Gastrocnemius medialis (tissue), 4 donors: ENCODE measurements around the gene C15orf62. TPM values are rescaled to one million over a fixed set of nuclear protein-coding genes. Genes with fewer than 3 reads are reported as not detected.

Experiments used
- ATAC-seq, 2 donors: fragments of 150-250 bp; one replicate each; pipeline ENCODE4 v1.9.1; 2016
- DNase-seq, 2 donors: peaks; one replicate each; pipeline ENCODE4 v3.0.0-alpha.2; 2019
- H3K27ac ChIP-seq, 4 donors: fragments of 200-600 bp; sonication (generic); 1 replicate in 1 of 4; 2 replicates in 3 of 4; pipeline ENCODE4 v1.5.1; 2016 to 2018; ENCODE audit warnings: mild to moderate bottlenecking in 2 of 4, moderate library complexity in 1 of 4
- H3K27me3 ChIP-seq, 3 donors: fragments of 200-600 bp; sonication (generic) in 2 of 3; 1 replicate in 1 of 3; 2 replicates in 2 of 3; pipeline versions ENCODE4 v1.5.1 to v1.6.0; 2016 to 2019; ENCODE audit warnings: mild to moderate bottlenecking in 1 of 3, moderate library complexity in 1 of 3
- H3K36me3 ChIP-seq, 2 donors: fragments of 200-600 bp; sonication (generic) in 1 of 2; one replicate each; pipeline ENCODE4 v1.5.1; 2017 to 2018
- H3K4me1 ChIP-seq, 2 donors: fragments of 200-600 bp; sonication (generic) in 1 of 2; one replicate each; pipeline ENCODE4 v1.5.1; 2016 to 2017; ENCODE audit warnings: mild to moderate bottlenecking in 2 of 2
- H3K4me3 ChIP-seq, 4 donors: fragments of 200-600 bp; sonication (generic) in 3 of 4; 1 replicate in 1 of 4; 2 replicates in 3 of 4; pipeline ENCODE4 v1.5.1; 2016 to 2019; ENCODE audit warnings: mild to moderate bottlenecking in 2 of 4
- H3K9me3 ChIP-seq, 3 donors: fragments of 200-600 bp; sonication (generic) in 2 of 3; 1 replicate in 1 of 3; 2 replicates in 2 of 3; pipeline ENCODE4 v1.5.1; 2016 to 2019
- CTCF ChIP-seq, 5 experiments: fragments of 450-650 bp in 3 of 5; fragments of 200-600 bp in 2 of 5; sonication (generic) in 2 of 5; IDR thresholded peaks in 4 of 5; conservative IDR thresholded peaks in 1 of 5; 1 replicate in 4 of 5; 2 replicates in 1 of 5; pipeline ENCODE4 v1.5.1; 2016 to 2019; ENCODE audit warnings: antibody characterized with exemption in 5 of 5, mild to moderate bottlenecking in 3 of 5, moderate library complexity in 3 of 5
- POLR2A ChIP-seq, 2 donors: fragments of 450-650 bp; IDR thresholded peaks; one replicate each; pipeline ENCODE4 v1.6.1; 2017; ENCODE audit warnings: antibody characterized with exemption in 2 of 2, mild to moderate bottlenecking in 2 of 2, moderate library complexity in 2 of 2
- in situ Hi-C, 4 donors: fragments of 200-750 bp; cut with MboI; loops; one replicate each; pipeline versions ENCODE4 v1.15.0 to v1.8.0; 2017; ENCODE audit warnings: low sequenced_read_pairs in 4 of 4
- intact Hi-C: fragments of 100-400 bp; cut with DNase I; formaldehyde crosslinking; loops from one replicate; pipeline ENCODE4 v1.15.1; 2023; ENCODE audit warnings: low total_unique reads
- total RNA-seq, 4 donors: library from RNA; depleted of rRNA; stranded (reverse); fragments of >200 nt; gene quantifications; one replicate each; pipeline versions ENCODE4 v1.1.0 to v1.2.3, GENCODE V29; 2016

Gene C15orf62
- total RNA-seq, 4 donors from 2014 or later = 0.09 to 0.49 TPM; not detected in 2

- H3K36me3 ChIP-seq = no peaks in the 10 kb centered on the region
- intact Hi-C loops (no loop called here), in situ Hi-C loops (loop anchor here in 1 of 4 donors (25.0 kb wide), 1 partner anchor 103 kb away; the partner anchor contains the start of gene RAD51)
- H3K4me3 ChIP-seq = no peak overlapping the region
- peak in 1 of 2 donors; percentile 14 for ATAC-seq
- TF ChIP-seq POLR2A (IDR thresholded peaks at IDR 0.05) (no peak), CTCF (IDR thresholded peaks at IDR 0.05 in 4 of 5, conservative IDR thresholded peaks at IDR 0.05 in 1 of 5) (no peak)
- peak in 1 of 2 donors; percentile 49 for DNase-seq
- H3K27ac ChIP-seq = peak overlapping the region; percentile 50 to 81 (median 67)
- no peaks in the 10 kb centered on the region for H3K27me3 ChIP-seq
- no peaks in the 10 kb centered on the region for H3K9me3 ChIP-seq
- peaks cover 10 to 27% of the 10 kb centered on the region in 2 donors for H3K4me1 ChIP-seq
Measured at GRCh38 chr15:40789999-40790398, 20.2 kb downstream of the C15orf62 start.

GRCh38 chr15:40790718-40791117, 20.9 kb downstream of the C15orf62 start:
- in situ Hi-C loops (loop anchor here in 1 of 4 donors (25.0 kb wide), 1 partner anchor 103 kb away; the partner anchor contains the start of gene RAD51), intact Hi-C loops (no loop called here)
- Histone ChIP-seq H3K9me3 (no peaks in the 10 kb centered on the region), H3K27me3 (no peaks in the 10 kb centered on the region), H3K4me1 (peaks cover 10 to 27% of the 10 kb centered on the region in 2 donors), H3K4me3 (no peak overlapping the region), H3K36me3 (no peaks in the 10 kb centered on the region), H3K27ac (peak overlapping the region; percentile 32 to 81 (median 66))
- TF ChIP-seq POLR2A (IDR thresholded peaks at IDR 0.05) (no peak), CTCF (IDR thresholded peaks at IDR 0.05 in 4 of 5, conservative IDR thresholded peaks at IDR 0.05 in 1 of 5) (no peak)
- ATAC-seq (no peak), DNase-seq (no peak)

- Histone ChIP-seq H3K4me1 (peaks cover 10 to 30% of the 10 kb centered on the region in 2 donors), H3K9me3 (no peaks in the 10 kb centered on the region)
- intact Hi-C loops = no loop called here
Measured at GRCh38 chr15:40792394-40792793, 22.6 kb downstream of the C15orf62 start.

GRCh38 chr15:40793216-40793989, 23.6 kb downstream of the C15orf62 start:
- in situ Hi-C loops = loop anchor here in 1 of 4 donors (25.0 kb wide), 1 partner anchor 106 kb away; the partner anchor contains the start of gene RAD51
- no peak overlapping the region for H3K4me3 ChIP-seq
- TF ChIP-seq CTCF (IDR thresholded peaks at IDR 0.05 in 4 of 5, conservative IDR thresholded peaks at IDR 0.05 in 1 of 5) = no peak
- no peak for TF ChIP-seq POLR2A (IDR thresholded peaks at IDR 0.05)
- intact Hi-C loops = no loop called here
- ATAC-seq = peak; percentile 18 to 47
- peak overlapping the region in 1 of 4 donors; percentile 13 for H3K27ac ChIP-seq
- no peaks in the 10 kb centered on the region for H3K9me3 ChIP-seq
- peaks cover 10 to 24% of the 10 kb centered on the region in 2 donors for H3K4me1 ChIP-seq
- DNase-seq = no peak
- no peaks in the 10 kb centered on the region for H3K27me3 ChIP-seq
- no peaks in the 10 kb centered on the region for H3K36me3 ChIP-seq

More at GRCh38 chr15:40792394-40792793, 22.6 kb downstream of the C15orf62 start:
- ATAC-seq (no peak), DNase-seq (no peak)
- Histone ChIP-seq H3K4me3 (no peak overlapping the region), H3K36me3 (no peaks in the 10 kb centered on the region), H3K27ac (peak overlapping the region in 1 of 4 donors; percentile 81), H3K27me3 (no peaks in the 10 kb centered on the region)
- TF ChIP-seq CTCF (IDR thresholded peaks at IDR 0.05 in 4 of 5, conservative IDR thresholded peaks at IDR 0.05 in 1 of 5) (no peak), POLR2A (IDR thresholded peaks at IDR 0.05) (no peak)
- in situ Hi-C loops = loop anchor here in 1 of 4 donors (25.0 kb wide), 1 partner anchor 105 kb away; the partner anchor contains the start of gene RAD51
